Measurements from ENCODE around the gene RNF150. TPM values are rescaled to one million over a fixed set of nuclear protein-coding genes. Genes with fewer than 3 reads are reported as not detected.
"Not testable (repeated sequence)": the region's sequence is repeated elsewhere in the genome, so short reads cannot be mapped to it uniquely, and the experiment has no call there.

Gene RNF150
- polyA plus RNA-seq, 3 donors: 24.9 to 29.6 (median 27.7) TPM

GRCh38 chr4:140837736-140838135 lies 295.5 kb downstream of the RNF150 start:
- DNase-seq (ENCODE audit: low read depth in 3 of 3, low spot score in 2 of 3): no peak

GRCh38 chr4:140834839-140835495 lies 298.3 kb downstream of the RNF150 start:
- DNase-seq (ENCODE audit: low read depth in 3 of 3, low spot score in 2 of 3): no peak

- no peak for DNase-seq (ENCODE audit: low read depth in 3 of 3, low spot score in 2 of 3)
Observed at GRCh38 chr4:140833280-140833679, 300.0 kb downstream of the RNF150 start.

GRCh38 chr4:140829825-140830224 lies 303.4 kb downstream of the RNF150 start:
- DNase-seq (ENCODE audit: low read depth in 3 of 3, low spot score in 2 of 3): no peak

- no peak for DNase-seq (ENCODE audit: low read depth in 3 of 3, low spot score in 2 of 3)
Observed at GRCh38 chr4:140826701-140827027, 306.6 kb downstream of the RNF150 start.

GRCh38 chr4:140820520-140820919 lies 312.7 kb downstream of the RNF150 start:
- not testable (repeated sequence) for DNase-seq (ENCODE audit: low read depth in 3 of 3, low spot score in 2 of 3)

- no peak for DNase-seq (ENCODE audit: low read depth in 3 of 3, low spot score in 2 of 3)
Observed at GRCh38 chr4:140819610-140820009, 313.7 kb downstream of the RNF150 start.

GRCh38 chr4:140818433-140818832 lies 314.8 kb downstream of the RNF150 start:
- DNase-seq (ENCODE audit: low read depth in 3 of 3, low spot score in 2 of 3): no peak

- no peak for DNase-seq (ENCODE audit: low read depth in 3 of 3, low spot score in 2 of 3)
Observed at GRCh38 chr4:140816806-140817510, 316.3 kb downstream of the RNF150 start.

- no peak for DNase-seq (ENCODE audit: low read depth in 3 of 3, low spot score in 2 of 3)
Observed at GRCh38 chr4:140813804-140814203, 319.5 kb downstream of the RNF150 start.

GRCh38 chr4:140812916-140813315 lies 320.4 kb downstream of the RNF150 start:
- no peak for DNase-seq (ENCODE audit: low read depth in 3 of 3, low spot score in 2 of 3)

GRCh38 chr4:140811429-140811828 lies 321.8 kb downstream of the RNF150 start:
- no peak for DNase-seq (ENCODE audit: low read depth in 3 of 3, low spot score in 2 of 3)

GRCh38 chr4:140810591-140811169 lies 322.6 kb downstream of the RNF150 start:
- not testable (repeated sequence) for DNase-seq (ENCODE audit: low read depth in 3 of 3, low spot score in 2 of 3)

Other genes with a start within 250 kb of the RNF150 start
- 10 to 100 TPM; 62.5 to 64.7 (median 63.3) TPM for gene ZNF330, start 87.4 kb upstream of the RNF150 start, polyA plus RNA-seq (ENCODE audit: insufficient read length in 3 of 3)

Data from right renal cortex interstitium (tissue), 3 donors.